Natural killer cell (primary cell): ENCODE measurements around the gene AHDC1. TPM values are rescaled to one million over a fixed set of nuclear protein-coding genes. Genes with fewer than 3 reads are reported as not detected.

ENCODE experiments used
- ATAC-seq, 3 donors: fragments of 150-1000 bp in 2 of 3; fragments of 200-7000 bp in 1 of 3; cut with Tn5 transposase; 1 replicate in 1 of 3; 2 replicates in 2 of 3; pipeline ENCODE4 v1.10.0; 2021; ENCODE audit warnings: mild to moderate bottlenecking in 2 of 3, moderate library complexity in 2 of 3
- DNase-seq, 2 donors: peaks; one replicate each; pipeline versions ENCODE4 v3.0.0 to v3.0.0-alpha.2; 2013 to 2021; ENCODE audit warnings: mixed read lengths in 1 of 2
- H3K27ac ChIP-seq: one replicate; pipeline ENCODE4 v1.5.1; 2013; ENCODE audit warnings: mild to moderate bottlenecking, low read length
- H3K27me3 ChIP-seq: one replicate; pipeline ENCODE4 v1.6.1; 2013; ENCODE audit warnings: low read length; ENCODE audit not compliant: control insufficient read depth, insufficient read depth
- H3K36me3 ChIP-seq: one replicate; pipeline ENCODE4 v1.6.1; 2013; ENCODE audit warnings: low read length; ENCODE audit not compliant: control insufficient read depth, insufficient read depth
- H3K4me1 ChIP-seq: one replicate; pipeline ENCODE4 v1.6.1; 2013; ENCODE audit warnings: low read length; ENCODE audit not compliant: control insufficient read depth, insufficient read depth
- H3K4me3 ChIP-seq: one replicate; pipeline ENCODE4 v1.5.1; 2013; ENCODE audit warnings: low read length
- H3K9me3 ChIP-seq: one replicate; pipeline ENCODE4 v1.6.1; 2013; ENCODE audit warnings: low read length; ENCODE audit not compliant: control insufficient read depth, insufficient read depth
- H3K27ac Mint-ChIP-seq, 2 donors: one replicate each; pipeline ENCODE4 v1.8.0; 2022; ENCODE audit warnings: mild to moderate bottlenecking in 2 of 2, mixed read lengths in 2 of 2, moderate library complexity in 1 of 2
- H3K27me3 Mint-ChIP-seq, 2 donors: one replicate each; pipeline ENCODE4 v1.8.0; 2022; ENCODE audit warnings: low read depth in 2 of 2, mixed read lengths in 2 of 2
- H3K36me3 Mint-ChIP-seq: one replicate; pipeline ENCODE4 v1.8.0; 2022; ENCODE audit warnings: mixed read lengths
- H3K4me1 Mint-ChIP-seq, 2 donors: one replicate each; pipeline ENCODE4 v1.8.0; 2022; ENCODE audit warnings: mixed read lengths in 2 of 2
- H3K4me3 Mint-ChIP-seq: one replicate; pipeline ENCODE4 v1.8.0; 2022; ENCODE audit warnings: mild to moderate bottlenecking, moderate library complexity, mixed read lengths
- H3K9me3 Mint-ChIP-seq, 2 donors: one replicate each; pipeline ENCODE4 v1.8.0; 2022; ENCODE audit warnings: mixed read lengths in 2 of 2
- WGBS: methylation state at CpG from one replicate; pipeline ENCODE4 v1.1.7; 2013; ENCODE audit warnings: missing lambda C conversion rate; ENCODE audit not compliant: insufficient coverage; 5-methylcytosine and 5-hydroxymethylcytosine counted together
- intact Hi-C: fragments of 100-400 bp; cut with micrococcal nuclease; formaldehyde crosslinking; loops from one replicate; pipeline ENCODE4 v1.14.2; 2022
- total RNA-seq, 4 donors: library from RNA; stranded (reverse); fragments of 120-200 nt in 1 of 4; gene quantifications; one replicate each; pipeline versions ENCODE4 v1.2.3 to v1.2.4, GENCODE V29; 2013 to 2022
- TF ChIP-seq, protein P1 (sequence below): fragments of 200-600 bp; IDR thresholded peaks from one replicate; pipeline ENCODE4 v1.8.0; 2022; ENCODE audit warnings: antibody characterized with exemption

AHDC1 gene
- total RNA-seq, 3 donors from 2014 or later (not counting 1 experiment from before 2014, with no cell fraction given): 39.6 to 67.0 (median 47.0) TPM

DNA sequence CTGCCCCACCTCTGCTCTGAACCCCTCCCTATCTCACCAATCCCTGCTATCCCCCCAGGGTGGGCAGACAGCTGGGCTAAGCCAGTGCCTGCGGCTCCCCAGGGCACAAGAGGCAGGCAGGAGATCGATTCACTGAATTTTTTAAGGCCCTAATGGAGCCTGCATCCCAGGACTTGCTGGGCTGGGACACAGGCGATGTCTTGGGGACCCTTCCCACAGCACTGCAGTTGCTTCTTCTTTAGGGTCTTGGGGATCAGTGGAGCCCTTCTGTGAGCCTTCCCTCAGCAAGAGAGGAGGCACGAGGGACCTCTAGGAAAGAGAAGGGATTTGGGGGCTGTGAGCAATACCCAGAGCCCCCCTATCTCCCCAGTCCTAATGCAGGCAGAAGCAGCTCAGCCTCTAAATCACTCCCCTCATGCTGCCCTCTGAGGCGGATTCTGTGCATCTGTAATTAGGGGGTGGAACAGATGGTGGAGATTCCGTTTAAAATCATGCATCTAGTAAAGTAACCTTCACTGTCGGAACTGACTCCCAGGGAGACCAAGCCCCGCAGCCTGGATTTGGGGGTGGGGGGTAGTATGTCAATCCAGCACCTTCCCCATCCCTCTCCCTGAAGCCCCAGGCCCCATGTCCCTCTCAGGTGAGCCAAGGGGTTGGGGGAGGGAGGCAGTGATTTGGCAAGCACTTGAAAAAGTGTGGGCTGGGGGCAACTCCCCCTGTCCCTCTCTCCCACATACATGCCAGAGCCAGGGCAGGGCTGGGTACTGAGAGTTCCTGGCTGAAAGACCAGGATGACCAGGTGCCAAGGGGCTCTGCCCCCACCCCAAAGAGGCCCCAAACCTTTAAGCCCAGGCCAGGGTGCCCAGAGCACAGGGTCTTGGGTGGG is 10.0 kb downstream of the AHDC1 start:
- H3K36me3 ChIP-seq: no peaks in the 10 kb centered on the region
- H3K4me1 ChIP-seq: peaks cover 61% of the 10 kb centered on the region

DNA sequence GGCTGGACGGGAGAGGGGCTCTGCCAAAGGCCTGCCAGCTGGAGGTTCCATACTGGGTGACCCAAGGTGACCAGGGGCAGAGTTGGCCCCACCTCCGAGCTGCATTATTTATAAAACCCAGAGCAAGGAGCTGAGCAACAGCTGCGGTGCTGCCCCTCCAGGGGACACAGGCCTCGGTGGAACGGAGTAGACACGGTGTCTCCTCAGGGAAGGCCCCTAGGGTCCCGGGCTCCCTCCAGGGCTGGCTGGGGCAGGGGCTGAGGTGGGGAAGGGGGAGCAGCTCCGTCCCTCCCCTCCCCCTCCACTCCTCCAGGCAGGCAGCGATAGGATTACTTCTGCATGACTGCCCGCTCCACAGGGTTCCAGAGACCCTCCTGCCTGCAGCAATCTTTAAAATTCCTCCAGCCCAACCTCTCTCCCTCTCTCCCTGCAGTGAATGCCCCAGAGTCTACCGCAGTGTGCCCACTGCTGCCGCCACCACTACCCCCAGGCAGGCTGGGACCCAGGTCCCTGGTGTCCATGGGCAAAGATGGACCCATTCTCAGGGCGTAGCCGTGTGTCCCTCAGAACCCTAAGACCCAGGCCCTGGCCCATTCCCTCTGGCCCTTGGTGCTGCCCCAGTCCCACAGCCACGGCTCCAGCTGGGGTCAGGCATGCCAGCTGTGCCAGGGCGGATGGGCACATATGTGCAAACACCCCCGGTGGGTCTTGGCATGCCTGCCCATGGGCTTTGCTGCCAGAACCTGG is 10.8 kb downstream of the AHDC1 start:
- H3K4me3 Mint-ChIP-seq: no peak overlapping the region
- Histone ChIP-seq H3K9me3 (no peaks in the 10 kb centered on the region), H3K27me3 (no peaks in the 10 kb centered on the region), H3K27ac (no peak overlapping the region), H3K36me3 (peaks cover under 1% of the 10 kb centered on the region), H3K4me1 (peaks cover 53% of the 10 kb centered on the region), H3K4me3 (no peak overlapping the region)
- H3K9me3 Mint-ChIP-seq: no peaks in the 10 kb centered on the region
- no peaks in the 10 kb centered on the region for H3K4me1 Mint-ChIP-seq
- WGBS: 97% methylated on average over 15 of the region's 17 CpGs
- intact Hi-C loops: no loop called here
- no peaks in the 10 kb centered on the region for H3K36me3 Mint-ChIP-seq
- H3K27me3 Mint-ChIP-seq: no peaks in the 10 kb centered on the region
- H3K27ac Mint-ChIP-seq: no peak overlapping the region
- TF ChIP-seq, protein P1, sequence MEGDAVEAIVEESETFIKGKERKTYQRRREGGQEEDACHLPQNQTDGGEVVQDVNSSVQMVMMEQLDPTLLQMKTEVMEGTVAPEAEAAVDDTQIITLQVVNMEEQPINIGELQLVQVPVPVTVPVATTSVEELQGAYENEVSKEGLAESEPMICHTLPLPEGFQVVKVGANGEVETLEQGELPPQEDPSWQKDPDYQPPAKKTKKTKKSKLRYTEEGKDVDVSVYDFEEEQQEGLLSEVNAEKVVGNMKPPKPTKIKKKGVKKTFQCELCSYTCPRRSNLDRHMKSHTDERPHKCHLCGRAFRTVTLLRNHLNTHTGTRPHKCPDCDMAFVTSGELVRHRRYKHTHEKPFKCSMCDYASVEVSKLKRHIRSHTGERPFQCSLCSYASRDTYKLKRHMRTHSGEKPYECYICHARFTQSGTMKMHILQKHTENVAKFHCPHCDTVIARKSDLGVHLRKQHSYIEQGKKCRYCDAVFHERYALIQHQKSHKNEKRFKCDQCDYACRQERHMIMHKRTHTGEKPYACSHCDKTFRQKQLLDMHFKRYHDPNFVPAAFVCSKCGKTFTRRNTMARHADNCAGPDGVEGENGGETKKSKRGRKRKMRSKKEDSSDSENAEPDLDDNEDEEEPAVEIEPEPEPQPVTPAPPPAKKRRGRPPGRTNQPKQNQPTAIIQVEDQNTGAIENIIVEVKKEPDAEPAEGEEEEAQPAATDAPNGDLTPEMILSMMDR: no peak
- DNase-seq (no peak), ATAC-seq (no peak)

More for the DNA sequence above, 10.0 kb downstream of the AHDC1 start:
- no peaks in the 10 kb centered on the region for H3K27me3 Mint-ChIP-seq
- TF ChIP-seq, protein P1: no peak
- ATAC-seq (no peak), DNase-seq (no peak)
- Histone ChIP-seq H3K4me3 (no peak overlapping the region), H3K9me3 (no peaks in the 10 kb centered on the region), H3K27ac (no peak overlapping the region), H3K27me3 (no peaks in the 10 kb centered on the region)
- 92% methylated on average over 4 of the region's 8 CpGs for WGBS
- H3K9me3 Mint-ChIP-seq: no peaks in the 10 kb centered on the region
- H3K4me1 Mint-ChIP-seq: peaks cover 0 to 6% of the 10 kb centered on the region in 2 donors
- intact Hi-C loops: no loop called here
- no peak overlapping the region for H3K4me3 Mint-ChIP-seq
- no peaks in the 10 kb centered on the region for H3K36me3 Mint-ChIP-seq
- H3K27ac Mint-ChIP-seq: no peak overlapping the region

DNA sequence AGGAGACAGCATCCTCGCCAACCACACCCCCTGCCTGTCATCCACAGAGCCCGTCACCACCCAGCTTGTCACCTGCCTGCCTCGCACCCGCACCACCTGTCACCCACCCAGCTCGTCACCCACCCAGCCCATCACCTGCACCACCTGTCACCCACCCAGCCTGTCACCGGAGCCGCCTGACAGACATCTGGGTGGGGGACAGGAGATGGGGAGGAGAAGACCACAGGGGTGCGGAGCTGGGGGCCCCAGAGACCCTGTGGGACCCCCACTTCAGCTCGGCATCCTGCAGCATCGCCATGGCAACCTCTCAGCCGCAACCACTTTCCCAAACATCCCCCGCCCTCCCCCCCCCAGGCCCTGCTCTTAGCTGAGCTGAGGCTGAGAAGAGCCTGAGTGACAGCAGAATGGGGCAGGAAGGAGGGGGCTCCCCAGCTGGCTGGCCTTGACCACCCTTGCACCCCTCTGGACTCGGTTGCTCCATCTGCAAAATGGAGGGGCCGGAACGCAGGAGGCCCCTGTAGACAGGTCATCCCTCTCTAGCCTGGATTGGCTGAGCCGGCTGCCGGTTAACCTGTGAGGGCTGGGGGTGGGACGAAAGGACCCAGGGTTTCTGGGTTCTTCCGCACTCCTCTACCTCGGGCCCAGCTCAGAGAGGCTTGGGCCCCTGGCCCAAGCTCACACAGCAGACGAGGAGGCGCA is 11.6 kb downstream of the AHDC1 start:
- Mint-ChIP-seq H3K27ac (no peak overlapping the region), H3K27me3 (no peaks in the 10 kb centered on the region), H3K9me3 (no peaks in the 10 kb centered on the region), H3K4me3 (no peak overlapping the region), H3K4me1 (no peaks in the 10 kb centered on the region), H3K36me3 (no peaks in the 10 kb centered on the region)
- Histone ChIP-seq H3K4me1 (peaks cover 46% of the 10 kb centered on the region), H3K27ac (no peak overlapping the region), H3K4me3 (no peak overlapping the region), H3K9me3 (no peaks in the 10 kb centered on the region), H3K27me3 (no peaks in the 10 kb centered on the region), H3K36me3 (peaks cover 4% of the 10 kb centered on the region)
- intact Hi-C loops: no loop called here
- 94% methylated on average over 16 of the region's 22 CpGs for WGBS
- TF ChIP-seq, protein P1: no peak
- DNase-seq (no peak), ATAC-seq (no peak)
